Fibroblast of the aortic adventitia (primary cell): Measurements from ENCODE around the gene CLSTN1. TPM values are rescaled to one million over a fixed set of nuclear protein-coding genes. Genes with fewer than 3 reads are reported as not detected.
"Not testable (repeated sequence)": the region's sequence is repeated elsewhere in the genome, so short reads cannot be mapped to it uniquely, and the experiment has no call there.

Source experiments
- DNase-seq: peaks from one replicate; pipeline ENCODE4 v3.0.0-alpha.2; 2010; ENCODE audit warnings: low read depth
- H3K4me3 ChIP-seq: 2 replicates; pipeline ENCODE4 v1.5.1; 2011; ENCODE audit warnings: low read depth, mild to moderate bottlenecking, control low read depth, low read length, moderate library complexity
- total RNA-seq: library from RNA; depleted of rRNA; stranded (reverse); fragments of >200 nt; gene quantifications from 2 replicates; pipeline ENCODE4 v1.2.3, GENCODE V29; 2012; ENCODE audit warnings: low replicate concordance
- TF ChIP-seq, protein P1 (sequence below): IDR thresholded peaks from 2 replicates; pipeline ENCODE4 v1.5.1; 2011; ENCODE audit warnings: mild to moderate bottlenecking, low read length, control low read depth, inconsistent platforms; ENCODE audit not compliant: insufficient read depth

Gene CLSTN1
- total RNA-seq, 1 donor: 61.5 TPM

DNA sequence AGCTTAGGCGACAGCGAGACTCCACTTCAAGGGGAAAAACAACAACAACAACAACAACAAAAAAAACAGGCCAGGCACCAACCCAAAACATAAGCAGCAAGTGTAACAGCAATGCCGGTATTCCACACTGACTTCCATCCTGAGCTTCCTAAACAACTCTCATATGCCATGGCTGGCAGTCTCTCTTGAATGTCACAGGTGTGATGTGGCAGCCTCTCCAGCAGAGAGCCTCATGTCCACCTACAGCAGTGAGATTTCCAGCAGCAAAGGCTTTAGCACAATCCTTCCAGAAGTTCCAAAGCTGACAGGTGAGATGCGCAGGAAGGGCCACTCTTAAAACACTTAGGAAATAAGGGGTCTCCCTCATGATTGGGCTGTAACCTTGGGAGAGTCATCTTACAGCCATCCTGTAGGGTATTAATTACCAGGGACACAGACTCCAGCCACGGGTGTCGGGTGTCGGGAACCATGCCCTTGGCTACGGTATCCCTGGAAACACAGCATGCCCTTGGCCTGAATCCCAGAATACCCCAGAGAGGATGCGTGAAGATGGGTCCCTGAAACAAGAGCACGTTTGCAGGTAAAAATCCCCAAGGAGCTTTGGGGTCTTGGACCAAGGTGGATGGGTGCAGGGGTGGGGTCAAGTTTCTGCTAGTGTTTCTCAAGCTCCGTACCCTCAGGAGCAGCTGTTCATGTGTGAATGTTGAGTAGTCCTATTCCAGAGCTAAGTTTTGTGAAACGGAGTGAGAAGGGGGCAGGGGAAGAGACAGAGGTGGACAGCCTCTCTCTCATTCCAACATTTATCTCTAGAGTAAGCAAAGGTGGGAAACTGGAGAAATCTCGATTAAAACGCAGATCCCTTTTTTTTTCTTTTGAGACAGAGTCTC lies 31.4 kb downstream of the CLSTN1 start:
- TF ChIP-seq, protein P1, sequence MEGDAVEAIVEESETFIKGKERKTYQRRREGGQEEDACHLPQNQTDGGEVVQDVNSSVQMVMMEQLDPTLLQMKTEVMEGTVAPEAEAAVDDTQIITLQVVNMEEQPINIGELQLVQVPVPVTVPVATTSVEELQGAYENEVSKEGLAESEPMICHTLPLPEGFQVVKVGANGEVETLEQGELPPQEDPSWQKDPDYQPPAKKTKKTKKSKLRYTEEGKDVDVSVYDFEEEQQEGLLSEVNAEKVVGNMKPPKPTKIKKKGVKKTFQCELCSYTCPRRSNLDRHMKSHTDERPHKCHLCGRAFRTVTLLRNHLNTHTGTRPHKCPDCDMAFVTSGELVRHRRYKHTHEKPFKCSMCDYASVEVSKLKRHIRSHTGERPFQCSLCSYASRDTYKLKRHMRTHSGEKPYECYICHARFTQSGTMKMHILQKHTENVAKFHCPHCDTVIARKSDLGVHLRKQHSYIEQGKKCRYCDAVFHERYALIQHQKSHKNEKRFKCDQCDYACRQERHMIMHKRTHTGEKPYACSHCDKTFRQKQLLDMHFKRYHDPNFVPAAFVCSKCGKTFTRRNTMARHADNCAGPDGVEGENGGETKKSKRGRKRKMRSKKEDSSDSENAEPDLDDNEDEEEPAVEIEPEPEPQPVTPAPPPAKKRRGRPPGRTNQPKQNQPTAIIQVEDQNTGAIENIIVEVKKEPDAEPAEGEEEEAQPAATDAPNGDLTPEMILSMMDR: no peak
- no peak overlapping the region for H3K4me3 ChIP-seq
- no peak for DNase-seq

DNA sequence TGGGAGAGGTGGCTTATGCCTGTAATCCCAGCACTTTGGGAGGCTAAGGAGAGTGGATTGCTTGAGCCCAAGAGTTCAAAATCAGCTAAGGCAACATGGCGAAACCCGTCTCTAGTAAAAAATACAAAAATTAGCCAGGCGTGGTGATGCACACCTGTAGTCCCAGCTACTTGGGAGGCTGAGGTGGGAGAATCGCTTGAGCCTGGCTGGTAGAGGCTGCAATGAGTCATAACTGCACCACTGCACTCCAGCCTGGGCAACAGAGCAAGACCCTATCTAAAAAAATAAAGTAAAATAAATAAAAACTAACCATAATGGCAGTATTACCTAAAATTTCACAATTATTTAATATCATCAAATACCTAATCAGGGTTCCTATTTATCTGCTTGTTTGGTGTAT lies 34.1 kb downstream of the CLSTN1 start:
- not testable (repeated sequence) for H3K4me3 ChIP-seq, DNase-seq

DNA sequence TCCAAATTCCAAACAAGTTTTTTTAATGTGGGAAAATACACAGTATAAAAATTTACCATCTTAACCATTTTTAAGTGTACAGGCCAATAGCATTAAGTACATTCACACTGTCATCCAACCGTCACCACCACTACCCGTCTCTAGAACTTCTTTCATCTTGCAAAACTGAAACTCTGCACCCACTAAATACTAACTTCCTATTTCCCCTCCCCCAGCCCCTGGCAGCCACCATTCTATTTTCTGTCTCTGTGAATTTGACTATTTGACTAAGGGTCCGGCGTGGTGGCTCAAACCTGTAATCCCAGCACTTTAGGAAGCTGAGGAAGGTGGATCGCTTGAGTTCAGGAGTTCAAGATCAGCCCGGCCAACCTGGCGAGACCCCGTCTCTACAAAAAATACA lies 36.1 kb downstream of the CLSTN1 start:
- H3K4me3 ChIP-seq: no peak overlapping the region
- TF ChIP-seq, protein P1: no peak
- DNase-seq: no peak

DNA sequence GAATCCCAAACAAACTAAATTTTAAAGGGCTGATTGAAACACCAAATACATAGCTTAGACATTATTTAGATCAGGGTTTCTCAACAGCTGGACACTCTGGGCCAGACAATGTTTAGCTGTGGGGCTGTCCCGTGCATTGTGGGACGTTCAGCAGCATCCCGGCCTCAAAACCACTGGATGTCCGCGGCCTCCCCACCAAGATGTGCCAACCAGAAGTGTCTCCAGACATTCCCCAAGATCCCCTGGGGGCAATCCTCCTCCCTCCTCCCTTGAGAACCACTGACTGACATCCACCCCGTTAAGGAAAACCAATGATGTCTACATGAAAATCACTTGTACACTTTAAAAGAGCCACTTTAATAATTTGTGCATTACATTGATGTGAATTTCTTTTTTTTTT lies 38.4 kb downstream of the CLSTN1 start:
- DNase-seq: no peak
- H3K4me3 ChIP-seq: no peak overlapping the region
- TF ChIP-seq, protein P1: no peak

DNA sequence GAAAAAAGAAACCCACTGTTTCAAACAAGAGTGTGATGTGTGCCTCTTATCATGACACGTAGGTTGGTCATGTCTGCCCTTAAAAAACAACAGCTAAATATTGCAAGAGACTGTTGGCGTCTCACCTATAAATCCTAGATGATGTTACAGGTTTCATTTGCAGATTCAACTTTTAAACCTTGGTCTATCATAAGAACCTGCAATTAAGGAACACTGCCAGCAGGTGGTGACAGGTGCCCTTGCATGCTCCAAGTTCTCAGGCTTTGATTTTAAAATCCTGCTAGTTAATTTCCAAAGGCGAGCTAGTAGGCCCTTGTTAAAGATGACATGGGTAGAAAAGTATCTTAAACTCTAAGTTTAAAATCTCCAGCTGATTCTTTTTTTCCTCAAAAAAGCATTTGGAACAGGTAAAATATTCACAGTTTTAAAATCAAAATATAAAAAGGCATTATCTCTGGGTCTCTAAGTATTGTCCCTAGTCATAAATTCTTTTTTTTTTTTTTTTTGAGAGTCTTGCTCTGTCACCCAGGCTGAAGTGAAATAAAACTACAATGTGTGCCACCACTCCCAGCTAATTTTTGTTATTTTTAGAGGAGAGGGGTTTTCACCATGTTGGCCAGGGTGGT lies 39.1 kb downstream of the CLSTN1 start:
- DNase-seq: peak; percentile 69
- no peak overlapping the region for H3K4me3 ChIP-seq
- TF ChIP-seq, protein P1: peak; percentile 64

DNA sequence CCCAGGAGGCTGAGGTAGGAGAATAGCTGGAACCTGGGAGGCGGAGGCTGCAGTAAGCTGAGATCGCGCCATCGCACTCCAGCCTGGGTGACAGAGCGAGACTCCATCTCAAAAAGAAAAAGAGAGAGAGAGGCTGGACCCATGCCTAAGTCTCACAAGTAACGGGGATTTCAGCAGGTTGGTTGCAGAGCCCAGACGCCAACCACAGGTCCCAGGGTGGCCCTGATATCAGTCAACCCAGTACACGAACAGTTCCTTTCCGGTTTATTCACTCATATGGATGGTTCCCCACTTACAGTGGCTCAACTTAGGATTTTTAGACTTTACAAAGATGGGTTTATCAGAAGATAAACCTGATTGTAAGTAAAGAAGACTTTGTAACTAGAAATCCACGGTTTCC lies 40.9 kb downstream of the CLSTN1 start:
- no peak overlapping the region for H3K4me3 ChIP-seq
- TF ChIP-seq, protein P1: no peak
- DNase-seq: no peak

DNA sequence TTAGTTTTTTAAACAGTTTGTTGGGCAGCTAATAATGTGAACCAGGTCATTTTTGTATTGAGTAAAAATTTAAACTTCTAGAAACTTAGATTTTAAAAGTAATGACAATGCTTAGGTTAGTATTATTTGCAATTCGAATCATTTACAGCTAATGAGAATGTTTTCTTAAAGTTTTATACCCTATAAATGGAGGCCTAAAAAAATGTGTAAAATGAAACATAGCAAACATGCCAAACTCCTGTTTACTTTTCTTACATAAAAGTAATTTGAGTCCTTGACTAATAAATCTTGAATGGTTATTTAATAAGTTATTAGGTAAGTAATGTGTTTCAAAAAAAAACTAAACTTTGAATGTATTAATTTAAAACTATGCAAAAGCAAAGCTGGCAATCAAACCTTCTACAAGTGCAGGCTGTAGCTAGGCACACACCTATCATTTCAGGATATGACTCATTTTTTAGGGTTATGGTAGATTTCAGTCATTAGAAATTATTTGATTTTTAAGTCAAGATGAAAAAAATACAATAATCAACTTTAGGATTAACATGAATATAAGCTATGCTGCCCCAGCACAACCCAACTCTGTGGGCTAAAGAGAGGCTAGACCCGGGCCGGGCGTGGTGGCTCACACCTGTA lies 41.5 kb downstream of the CLSTN1 start:
- H3K4me3 ChIP-seq: no peak overlapping the region
- DNase-seq: no peak
- TF ChIP-seq, protein P1: no peak
